GM10248 (cell line): ENCODE results near the gene C1orf35.

ENCODE experiments used
- CTCF ChIA-PET: fragments of 300-600 bp; sonication (Branson Sonifier 250); formaldehyde crosslinking; extraction: SDS; loops from one replicate; lab custom pipeline; 2021; ENCODE audit warnings: antibody characterized with exemption; lab: Yijun Ruan, JAX
- POLR2A ChIA-PET: fragments of 350-650 bp; sonication (Branson Sonifier 250); formaldehyde crosslinking; extraction: SDS; loops from one replicate; lab custom pipeline; 2020; ENCODE audit warnings: antibody characterized with exemption; lab: Yijun Ruan, JAX
- DNase-seq: peaks from one replicate; pipeline ENCODE4 v3.0.0; 2012; ENCODE audit errors: extremely low spot score
- TF ChIP-seq, protein P1 (sequence below): IDR thresholded peaks from 2 replicates; pipeline ENCODE4 v1.5.1; 2012; ENCODE audit warnings: mild to moderate bottlenecking, low read depth; ENCODE audit errors: extremely low read depth, missing control alignments, control extremely low read depth

The C1orf35 gene

DNA sequence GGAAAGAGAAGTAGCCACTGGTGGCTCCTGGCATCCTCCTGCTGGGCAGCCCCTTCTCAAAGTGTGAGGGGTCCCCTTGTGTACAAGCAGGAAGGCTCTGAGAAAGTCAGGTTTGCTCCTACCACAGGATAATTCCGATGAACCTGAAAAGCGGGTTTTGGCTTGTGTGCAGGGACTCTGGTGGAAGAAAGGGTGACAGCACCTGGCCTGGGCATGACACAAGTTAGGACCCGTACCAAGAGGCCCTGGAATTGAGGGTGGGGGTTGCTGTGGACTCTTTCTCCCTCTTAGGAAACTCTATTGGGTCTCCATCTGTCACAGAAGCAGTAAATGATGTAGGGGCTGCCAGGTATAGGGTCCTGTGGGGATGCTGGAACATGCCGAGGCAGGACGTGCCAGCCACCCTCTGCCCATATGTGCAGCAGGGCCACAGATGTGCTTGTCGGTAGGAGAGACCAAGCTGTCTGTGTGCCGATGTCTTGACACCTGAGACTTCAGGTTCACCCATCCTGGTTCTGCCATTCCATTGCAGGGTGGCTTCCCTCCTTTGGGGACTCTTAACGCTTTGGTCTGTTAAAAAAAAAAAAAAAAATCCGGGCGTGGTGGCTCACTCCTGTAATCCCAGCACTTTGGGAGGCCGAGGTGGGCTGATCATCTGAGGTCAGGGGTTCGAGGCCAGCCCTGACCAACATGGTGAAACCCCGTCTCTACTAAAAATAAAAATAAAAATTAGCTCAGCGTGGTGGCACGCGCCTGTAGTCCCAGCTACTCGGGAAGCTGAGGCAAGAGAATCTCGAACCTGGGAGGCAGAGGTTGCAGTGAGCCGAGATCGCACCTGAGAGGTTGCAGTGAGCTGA is 9.8 kb downstream of the C1orf35 start:
- CTCF ChIA-PET: no interaction called here
- TF ChIP-seq, protein P1, sequence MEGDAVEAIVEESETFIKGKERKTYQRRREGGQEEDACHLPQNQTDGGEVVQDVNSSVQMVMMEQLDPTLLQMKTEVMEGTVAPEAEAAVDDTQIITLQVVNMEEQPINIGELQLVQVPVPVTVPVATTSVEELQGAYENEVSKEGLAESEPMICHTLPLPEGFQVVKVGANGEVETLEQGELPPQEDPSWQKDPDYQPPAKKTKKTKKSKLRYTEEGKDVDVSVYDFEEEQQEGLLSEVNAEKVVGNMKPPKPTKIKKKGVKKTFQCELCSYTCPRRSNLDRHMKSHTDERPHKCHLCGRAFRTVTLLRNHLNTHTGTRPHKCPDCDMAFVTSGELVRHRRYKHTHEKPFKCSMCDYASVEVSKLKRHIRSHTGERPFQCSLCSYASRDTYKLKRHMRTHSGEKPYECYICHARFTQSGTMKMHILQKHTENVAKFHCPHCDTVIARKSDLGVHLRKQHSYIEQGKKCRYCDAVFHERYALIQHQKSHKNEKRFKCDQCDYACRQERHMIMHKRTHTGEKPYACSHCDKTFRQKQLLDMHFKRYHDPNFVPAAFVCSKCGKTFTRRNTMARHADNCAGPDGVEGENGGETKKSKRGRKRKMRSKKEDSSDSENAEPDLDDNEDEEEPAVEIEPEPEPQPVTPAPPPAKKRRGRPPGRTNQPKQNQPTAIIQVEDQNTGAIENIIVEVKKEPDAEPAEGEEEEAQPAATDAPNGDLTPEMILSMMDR: no peak
- DNase-seq: no peak
- POLR2A ChIA-PET: no interaction called here

DNA sequence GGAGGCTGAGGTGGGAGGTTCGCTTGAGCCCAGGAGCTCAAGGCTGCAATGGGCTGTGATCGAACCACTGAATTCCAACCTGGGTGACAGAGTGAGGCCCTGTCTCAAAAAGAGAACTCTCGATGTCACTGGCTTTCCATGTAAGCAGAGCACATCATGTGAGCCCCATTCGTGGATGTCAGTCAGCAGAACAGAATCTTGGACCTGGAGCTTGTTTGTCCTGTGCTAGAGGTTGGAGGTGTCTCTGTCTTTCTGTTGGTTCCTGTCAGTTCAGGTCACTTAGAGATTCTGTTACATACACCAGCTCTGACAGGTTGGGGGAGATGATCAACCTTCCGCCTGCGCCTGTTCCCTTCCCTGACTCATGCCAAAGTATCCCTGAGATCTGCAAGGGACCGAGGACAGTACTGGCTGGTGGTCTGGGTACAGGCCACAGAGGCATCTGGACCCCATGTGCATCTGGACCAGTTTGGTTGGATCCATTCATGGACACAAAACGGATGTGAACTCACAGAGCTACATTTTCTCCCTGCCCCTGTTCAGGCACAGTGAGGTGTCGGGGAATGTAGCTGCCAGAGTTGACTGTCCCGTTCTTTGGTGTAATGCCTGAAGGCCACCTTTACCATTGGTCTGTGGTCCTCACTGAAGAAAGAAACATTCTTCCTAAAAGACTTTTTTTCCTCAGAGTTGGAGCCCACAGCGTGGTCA is 10.6 kb downstream of the C1orf35 start:
- CTCF ChIA-PET: interaction anchor here (2.6 kb wide), 1 partner anchor 88 kb away, joined by 7 read pairs; no protein-coding TSS in a partner anchor
- POLR2A ChIA-PET: no interaction called here
- TF ChIP-seq, protein P1: no peak
- no peak for DNase-seq

DNA sequence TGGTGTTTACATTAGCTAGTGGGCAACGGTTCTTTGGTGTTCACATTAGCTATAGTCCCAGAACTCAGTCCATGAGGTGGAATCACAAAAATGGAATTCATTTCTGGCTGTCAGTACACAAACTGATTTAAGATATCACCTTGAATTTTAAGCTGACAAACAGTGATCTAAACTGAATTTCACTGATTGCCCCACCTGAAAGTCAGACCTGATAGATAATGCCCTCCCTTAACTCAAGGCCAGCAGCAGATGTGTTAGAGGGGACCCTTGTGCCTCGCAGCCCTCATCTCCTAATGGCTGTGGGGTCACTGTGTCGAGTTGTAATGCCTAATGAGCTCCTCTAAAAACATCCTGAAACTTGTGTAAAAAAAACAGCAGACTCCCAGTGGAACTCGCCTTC is 12.0 kb downstream of the C1orf35 start:
- POLR2A ChIA-PET: interaction anchor here (0.5 to 1.7 kb wide), 5 partner anchors 8 to 76 kb away, joined by 3 to 6 read pairs (median 4); no protein-coding TSS in a partner anchor
- DNase-seq: no peak
- TF ChIP-seq, protein P1: no peak
- CTCF ChIA-PET: interaction anchor here (0.9 to 2.6 kb wide), 6 partner anchors 8 to 86 kb away, joined by 3 to 7 read pairs (median 4); no protein-coding TSS in a partner anchor

DNA sequence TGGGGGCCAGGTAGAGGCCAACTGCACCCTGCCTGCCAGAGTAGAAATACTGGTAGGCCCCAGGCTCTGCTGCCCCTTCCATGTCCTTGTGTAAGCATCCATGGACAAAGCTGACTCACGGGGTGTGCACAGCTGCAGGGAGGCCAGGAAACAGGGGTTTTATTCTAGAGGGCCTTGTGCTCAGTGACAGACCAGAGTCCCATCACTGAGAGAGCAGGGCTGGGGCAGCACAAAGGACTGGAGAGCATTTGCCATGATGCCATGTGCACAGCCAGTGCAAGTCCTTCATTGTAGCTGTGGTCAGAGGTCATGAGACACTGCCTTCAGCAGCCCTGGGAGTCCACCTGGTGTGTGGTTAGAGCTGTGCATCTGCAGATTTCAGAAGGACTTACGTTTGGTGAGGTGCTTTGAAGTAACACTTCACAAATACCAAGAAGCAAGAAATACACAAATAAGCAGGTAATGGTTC is 12.5 kb downstream of the C1orf35 start:
- TF ChIP-seq, protein P1: no peak
- POLR2A ChIA-PET: interaction anchor here (0.5 to 1.7 kb wide), 5 partner anchors 9 to 76 kb away, joined by 3 to 6 read pairs (median 4); no protein-coding TSS in a partner anchor
- CTCF ChIA-PET: interaction anchor here (0.9 to 2.6 kb wide), 6 partner anchors 9 to 86 kb away, joined by 3 to 7 read pairs (median 4); no protein-coding TSS in a partner anchor
- DNase-seq: no peak

DNA sequence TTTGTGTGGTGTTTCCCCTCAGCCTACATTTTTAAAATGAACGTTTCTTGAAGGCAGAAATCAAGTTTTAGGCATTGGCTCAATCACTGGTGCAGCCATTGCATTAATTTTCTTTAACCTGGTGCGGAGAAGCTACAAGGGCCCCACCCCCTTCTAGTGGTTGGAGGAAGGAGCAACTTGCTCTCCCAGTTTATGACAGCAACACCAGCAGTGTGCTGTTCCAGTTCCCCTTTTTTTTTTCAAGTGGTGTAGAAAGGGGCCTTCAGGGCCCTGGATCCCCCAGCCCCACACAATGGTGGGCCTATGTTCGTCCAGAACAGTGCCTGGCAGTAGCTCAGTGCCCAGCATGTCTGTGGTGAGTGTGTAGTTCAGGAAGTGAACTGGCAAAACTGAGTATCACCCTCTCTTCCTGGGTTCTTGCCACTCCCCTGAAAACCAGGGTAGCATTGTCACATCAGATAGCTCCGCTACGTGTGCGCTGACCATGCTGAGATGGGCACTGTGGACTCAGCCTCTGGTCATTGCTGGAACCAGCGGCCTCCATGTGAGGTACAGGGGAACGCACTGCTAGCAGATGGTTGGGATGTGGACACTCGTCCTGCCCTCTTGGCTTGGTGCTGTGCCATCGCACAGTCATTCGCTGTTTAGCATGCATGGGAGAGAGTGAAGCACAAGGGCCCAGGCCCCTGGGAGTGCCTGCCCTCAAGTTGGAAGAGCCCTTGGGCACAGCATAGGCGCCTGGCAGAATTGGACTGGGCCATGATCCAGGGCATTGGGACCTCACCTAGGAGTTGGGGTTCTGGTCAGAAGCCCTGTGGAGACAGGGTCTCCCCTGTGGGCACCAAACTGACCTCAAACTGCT is 13.4 kb downstream of the C1orf35 start:
- no peak for DNase-seq
- TF ChIP-seq, protein P1: no peak
- ChIA-PET POLR2A (interaction anchor here (0.7 to 1.7 kb wide), 3 partner anchors 9 to 301 kb away, joined by 3 to 6 read pairs (median 4); no protein-coding TSS in a partner anchor), CTCF (interaction anchor here (1.1 to 2.6 kb wide), 4 partner anchors 10 to 85 kb away, joined by 3 to 7 read pairs (median 5); no protein-coding TSS in a partner anchor)
